GM13977 (cell line): Measurements from ENCODE around the gene OR6T1.

Source experiments
- DNase-seq: peaks from one replicate; pipeline ENCODE4 v3.0.0; 2012; ENCODE audit warnings: low spot score
- CTCF ChIP-seq: IDR thresholded peaks from 2 replicates; pipeline ENCODE4 v1.5.1; 2012; ENCODE audit warnings: mild to moderate bottlenecking, control low read depth; ENCODE audit not compliant: insufficient read depth; ENCODE audit errors: extremely low read depth, missing control alignments
- in situ Hi-C: fragments of 300-500 bp; cut with MboI; formaldehyde crosslinking; loops from one replicate; pipeline ENCODE4 v1.12.0; 2022; ENCODE audit warnings: low sequenced_read_pairs, low pct_unique_long_range_greater_than_20kb, mixed read lengths, inconsistent platforms; ENCODE audit not compliant: unreplicated experiment

The OR6T1 gene, protein sequence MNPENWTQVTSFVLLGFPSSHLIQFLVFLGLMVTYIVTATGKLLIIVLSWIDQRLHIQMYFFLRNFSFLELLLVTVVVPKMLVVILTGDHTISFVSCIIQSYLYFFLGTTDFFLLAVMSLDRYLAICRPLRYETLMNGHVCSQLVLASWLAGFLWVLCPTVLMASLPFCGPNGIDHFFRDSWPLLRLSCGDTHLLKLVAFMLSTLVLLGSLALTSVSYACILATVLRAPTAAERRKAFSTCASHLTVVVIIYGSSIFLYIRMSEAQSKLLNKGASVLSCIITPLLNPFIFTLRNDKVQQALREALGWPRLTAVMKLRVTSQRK

GRCh38 chr11:123943738-123944137 is at the start of gene OR6T1:
TSS of gene OR6T1 (minus strand) at chr11:123943838. CDS start at chr11:123943838, 0 bp downstream.
- DNase-seq, result no peak
- in situ Hi-C loops, result no loop called here
- no peak for TF ChIP-seq CTCF

GRCh38 chr11:123979311-123979710 is 35.7 kb upstream of the OR6T1 start:
- in situ Hi-C loops, result no loop called here
- no peak for TF ChIP-seq CTCF
- DNase-seq, result no peak

- in situ Hi-C loops, result no loop called here
- no peak for DNase-seq
- TF ChIP-seq CTCF, result no peak
Observed at GRCh38 chr11:123977731-123978347, 34.2 kb upstream of the OR6T1 start, which contains the start of gene OR10S1. TSS of gene OR10S1 (minus strand) at chr11:123977781. CDS start at chr11:123977664, 117 bp downstream.

DNA sequence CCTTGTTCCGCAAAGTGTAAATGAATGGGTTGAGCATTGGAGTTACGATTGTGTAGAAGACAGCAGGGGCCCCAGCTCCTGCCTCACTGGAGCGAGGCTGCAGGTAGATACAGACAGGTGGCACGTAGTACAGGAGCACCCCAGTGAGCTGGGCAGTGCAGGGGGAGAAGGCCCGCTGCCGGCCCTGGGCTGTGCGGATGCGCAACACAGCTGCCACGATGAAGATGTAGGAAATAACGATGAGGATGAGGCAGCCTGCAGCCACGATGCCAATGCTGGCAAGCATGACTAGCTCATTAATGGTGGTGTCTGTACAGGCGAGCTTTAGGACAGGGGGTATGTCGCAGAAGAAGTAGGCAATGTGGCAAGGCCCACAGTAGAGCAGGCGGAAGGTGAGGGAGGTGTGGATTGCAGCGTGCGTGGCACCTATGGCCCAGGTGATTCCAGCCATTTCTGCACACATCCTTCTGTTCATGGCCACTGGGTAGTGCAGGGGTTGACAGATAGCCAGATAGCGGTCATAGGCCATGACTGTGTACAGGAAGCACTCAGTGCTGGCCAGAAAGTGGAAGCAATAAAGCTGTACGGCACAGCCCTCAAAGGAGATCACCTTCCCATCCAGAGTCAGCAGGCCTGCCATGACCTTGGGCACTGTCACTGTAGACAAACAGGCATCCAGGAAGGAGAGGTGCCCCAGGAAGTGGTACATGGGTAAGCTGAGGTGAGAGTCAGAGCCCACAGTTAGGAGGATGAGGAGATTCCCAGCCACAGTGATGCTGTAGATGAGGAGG is 33.3 kb upstream of the OR6T1 start:
- TF ChIP-seq CTCF, result no peak
- DNase-seq, result no peak
- in situ Hi-C loops, result no loop called here

- DNase-seq, result no peak
- in situ Hi-C loops, result no loop called here
- no peak for TF ChIP-seq CTCF
Observed at GRCh38 chr11:123973816-123974215, 30.2 kb upstream of the OR6T1 start.

GRCh38 chr11:123956752-123957151 is 13.1 kb upstream of the OR6T1 start:
- in situ Hi-C loops, result no loop called here

More at GRCh38 chr11:123956752-123957151, 13.1 kb upstream of the OR6T1 start:
- TF ChIP-seq CTCF, result no peak
- no peak for DNase-seq
